Measurements from ENCODE around the gene SLFN12. TPM values are rescaled to one million over a fixed set of nuclear protein-coding genes. Genes with fewer than 3 reads are reported as not detected.
"Not testable (repeated sequence)": the region's sequence is repeated elsewhere in the genome, so short reads cannot be mapped to it uniquely, and the experiment has no call there.

Gene SLFN12
- total and polyA plus RNA-seq, 3 experiments from 2014 or later, result 2.5 to 7.9 (median 7.4) TPM

DNA sequence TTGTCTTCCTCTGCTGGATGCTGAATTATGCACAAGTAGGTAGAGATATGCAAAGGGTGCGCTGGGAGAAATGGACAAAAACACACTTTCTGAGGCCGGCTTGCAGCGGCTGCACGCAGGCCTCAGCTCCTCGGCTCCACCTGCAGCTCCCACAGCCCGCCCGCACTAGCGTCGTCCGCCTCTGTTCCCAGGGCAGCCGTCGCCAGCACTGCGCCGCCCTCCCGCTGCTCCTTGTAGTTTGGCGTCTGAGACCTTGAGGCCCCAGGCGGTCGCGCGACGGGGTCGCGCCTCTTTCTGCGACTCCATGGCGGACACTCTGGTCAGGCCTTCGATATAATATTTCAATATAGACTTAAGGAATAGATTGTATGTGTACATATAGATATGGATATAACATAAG, 24.8 kb downstream of the SLFN12 start:
- CTCF ChIA-PET, result no interaction called here
- DNase-seq, result no peak
- Histone ChIP-seq H3K27ac (ENCODE audit: low read depth, low read length) (no peak overlapping the region), H3K9me3 (ENCODE audit: low read length) (no peaks in the 10 kb centered on the region), H3K36me3 (ENCODE audit: insufficient read depth, low read length) (no peaks in the 10 kb centered on the region), H3K27me3 (ENCODE audit: insufficient read depth, low read length, poor library complexity, severe bottlenecking) (no peaks in the 10 kb centered on the region), H3K4me3 (ENCODE audit: low read length) (no peak overlapping the region), H3K4me1 (ENCODE audit: insufficient read depth, low read length) (no peaks in the 10 kb centered on the region)
- peaks cover 0 to 1% of the 10 kb centered on the region in 2 donors for H3K27me3 Mint-ChIP-seq
- H3K9me3 Mint-ChIP-seq, result no peaks in the 10 kb centered on the region
- H3K36me3 Mint-ChIP-seq, result peaks cover 13 to 41% (median 14%) of the 10 kb centered on the region in 3 donors
- peak overlapping the region in 1 of 8 donors; percentile 43 for H3K27ac Mint-ChIP-seq
- H3K4me3 Mint-ChIP-seq, result no peak overlapping the region
- POLR2A ChIA-PET, result no interaction called here
- H3K4me1 Mint-ChIP-seq, result peaks cover 6 to 8% (median 8%) of the 10 kb centered on the region in 3 donors

DNA sequence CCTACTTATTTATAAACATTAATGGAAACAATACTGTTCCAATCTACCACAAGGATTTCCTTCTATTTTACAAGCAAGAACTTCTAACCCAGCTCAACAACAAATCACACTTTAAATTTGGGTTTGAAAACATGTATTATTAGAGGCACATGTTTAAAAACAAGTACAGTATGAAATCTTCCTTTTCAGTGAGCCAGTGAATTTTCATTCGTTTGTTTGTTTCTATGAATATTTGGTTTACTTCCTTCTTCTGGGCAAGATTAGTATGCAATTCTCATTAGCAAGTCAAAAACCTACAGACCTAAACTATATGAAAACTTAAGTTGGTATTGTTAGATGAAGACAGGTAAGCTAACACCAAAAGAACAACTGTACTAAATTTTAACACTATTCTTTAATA, 25.7 kb downstream of the SLFN12 start:
- H3K4me3 ChIP-seq (ENCODE audit: low read length), result no peak overlapping the region
- Mint-ChIP-seq H3K4me1 (peaks cover 6 to 8% (median 8%) of the 10 kb centered on the region in 3 donors), H3K9me3 (no peaks in the 10 kb centered on the region), H3K27me3 (peaks cover 0 to 3% of the 10 kb centered on the region in 2 donors), H3K36me3 (peaks cover 12 to 36% (median 13%) of the 10 kb centered on the region in 3 donors), H3K27ac (no peak overlapping the region), H3K4me3 (no peak overlapping the region)
- no peaks in the 10 kb centered on the region for H3K36me3 ChIP-seq (ENCODE audit: insufficient read depth, low read length)
- H3K4me1 ChIP-seq (ENCODE audit: insufficient read depth, low read length), result no peaks in the 10 kb centered on the region
- POLR2A ChIA-PET, result no interaction called here
- no peaks in the 10 kb centered on the region for H3K27me3 ChIP-seq (ENCODE audit: insufficient read depth, low read length, poor library complexity, severe bottlenecking)
- CTCF ChIA-PET, result no interaction called here
- no peaks in the 10 kb centered on the region for H3K9me3 ChIP-seq (ENCODE audit: low read length)
- no peak overlapping the region for H3K27ac ChIP-seq (ENCODE audit: low read depth, low read length)
- no peak for DNase-seq

DNA sequence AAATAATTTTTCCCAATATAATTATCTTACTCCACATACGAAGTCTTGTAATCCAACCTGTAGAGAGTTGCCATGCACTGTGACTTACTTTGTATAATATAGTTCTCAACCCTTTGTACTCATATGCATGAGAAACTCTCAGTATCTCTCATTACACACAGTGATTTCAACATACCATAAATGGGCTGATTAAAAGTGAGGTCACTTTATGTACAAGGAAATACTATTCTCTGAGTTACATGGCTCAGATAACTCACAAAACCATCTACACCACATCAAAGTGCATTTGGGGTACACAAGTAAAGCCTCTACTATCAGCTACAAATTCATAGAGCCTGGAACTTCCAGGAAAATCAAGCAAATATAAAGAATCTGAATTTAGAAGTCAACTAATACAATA, 27.9 kb downstream of the SLFN12 start:
- Mint-ChIP-seq H3K27me3 (peaks cover 0 to 1% of the 10 kb centered on the region in 2 donors), H3K4me3 (no peak overlapping the region), H3K27ac (no peak overlapping the region), H3K36me3 (peaks cover 5 to 16% (median 10%) of the 10 kb centered on the region in 3 donors), H3K9me3 (peaks cover 0 to 2% (median 0%) of the 10 kb centered on the region in 5 donors), H3K4me1 (peaks cover 6 to 8% (median 8%) of the 10 kb centered on the region in 3 donors)
- no peak overlapping the region for H3K4me3 ChIP-seq (ENCODE audit: low read length)
- H3K36me3 ChIP-seq (ENCODE audit: insufficient read depth, low read length), result no peaks in the 10 kb centered on the region
- H3K9me3 ChIP-seq (ENCODE audit: low read length), result no peaks in the 10 kb centered on the region
- ChIA-PET CTCF (no interaction called here), POLR2A (no interaction called here)
- no peak overlapping the region for H3K27ac ChIP-seq (ENCODE audit: low read depth, low read length)
- no peaks in the 10 kb centered on the region for H3K27me3 ChIP-seq (ENCODE audit: insufficient read depth, low read length, poor library complexity, severe bottlenecking)
- DNase-seq, result no peak
- H3K4me1 ChIP-seq (ENCODE audit: insufficient read depth, low read length), result no peaks in the 10 kb centered on the region

DNA sequence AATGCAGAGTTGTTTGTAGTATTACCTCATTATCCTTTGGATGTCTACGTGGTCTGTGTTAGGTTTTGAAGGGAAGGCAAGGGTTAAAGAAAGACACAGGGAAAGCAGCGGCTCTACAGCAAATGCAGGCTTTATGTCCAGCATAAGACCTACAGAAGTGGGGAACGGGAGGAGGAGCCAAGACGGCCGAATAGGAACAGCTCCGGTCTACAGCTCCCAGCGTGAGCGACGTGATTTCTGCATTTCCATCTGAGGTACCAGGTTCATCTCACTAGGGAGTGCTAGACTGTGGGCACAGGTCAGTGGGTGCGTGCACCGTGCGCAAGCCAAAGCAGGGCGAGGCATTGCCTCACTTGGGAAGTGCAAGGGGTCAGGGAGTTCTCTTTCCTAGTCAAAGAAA, 38.5 kb downstream of the SLFN12 start:
- H3K9me3 ChIP-seq (ENCODE audit: low read length); CTCF ChIA-PET; POLR2A ChIA-PET; H3K4me3 ChIP-seq (ENCODE audit: low read length); H3K36me3 ChIP-seq (ENCODE audit: insufficient read depth, low read length); DNase-seq; H3K27me3 ChIP-seq (ENCODE audit: insufficient read depth, low read length, poor library complexity, severe bottlenecking); H3K27me3 Mint-ChIP-seq; H3K4me3 Mint-ChIP-seq; H3K9me3 Mint-ChIP-seq; H3K27ac ChIP-seq (ENCODE audit: low read depth, low read length); H3K27ac Mint-ChIP-seq; H3K36me3 Mint-ChIP-seq; H3K4me1 Mint-ChIP-seq; H3K4me1 ChIP-seq (ENCODE audit: insufficient read depth, low read length): not testable (repeated sequence)

DNA sequence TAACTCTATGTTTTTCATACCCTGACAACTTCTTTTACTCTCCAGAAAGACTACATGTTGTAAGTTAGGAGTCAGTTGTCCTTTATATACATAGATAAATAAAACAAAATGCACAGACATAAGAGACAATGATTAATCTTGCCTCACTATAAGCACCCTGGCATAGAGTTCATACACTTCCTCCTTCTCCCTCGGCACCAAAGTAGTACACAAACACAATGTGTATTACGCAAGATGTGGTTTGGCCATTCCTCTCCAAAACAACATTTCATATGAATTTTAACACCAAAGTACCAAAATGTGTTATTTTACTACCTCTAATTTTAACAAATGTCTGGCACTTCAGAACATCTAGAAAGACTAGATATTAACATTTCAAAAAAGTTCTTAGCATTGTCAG, 41.6 kb downstream of the SLFN12 start:
- CTCF ChIA-PET, result no interaction called here
- H3K27me3 ChIP-seq (ENCODE audit: insufficient read depth, low read length, poor library complexity, severe bottlenecking), result no peaks in the 10 kb centered on the region
- H3K27ac ChIP-seq (ENCODE audit: low read depth, low read length), result no peak overlapping the region
- no peak for DNase-seq
- no peak overlapping the region for H3K4me3 ChIP-seq (ENCODE audit: low read length)
- peaks cover 0 to 13% (median 6%) of the 10 kb centered on the region in 3 donors for H3K36me3 Mint-ChIP-seq
- H3K27ac Mint-ChIP-seq, result no peak overlapping the region
- POLR2A ChIA-PET, result no interaction called here
- H3K4me1 ChIP-seq (ENCODE audit: insufficient read depth, low read length), result no peaks in the 10 kb centered on the region
- H3K9me3 ChIP-seq (ENCODE audit: low read length), result no peaks in the 10 kb centered on the region
- H3K4me3 Mint-ChIP-seq, result no peak overlapping the region
- no peaks in the 10 kb centered on the region for H3K36me3 ChIP-seq (ENCODE audit: insufficient read depth, low read length)
- peaks cover 4% of the 10 kb centered on the region in 2 donors for H3K27me3 Mint-ChIP-seq
- no peaks in the 10 kb centered on the region for H3K4me1 Mint-ChIP-seq
- peaks cover 0 to 3% (median 0%) of the 10 kb centered on the region in 5 donors for H3K9me3 Mint-ChIP-seq

DNA sequence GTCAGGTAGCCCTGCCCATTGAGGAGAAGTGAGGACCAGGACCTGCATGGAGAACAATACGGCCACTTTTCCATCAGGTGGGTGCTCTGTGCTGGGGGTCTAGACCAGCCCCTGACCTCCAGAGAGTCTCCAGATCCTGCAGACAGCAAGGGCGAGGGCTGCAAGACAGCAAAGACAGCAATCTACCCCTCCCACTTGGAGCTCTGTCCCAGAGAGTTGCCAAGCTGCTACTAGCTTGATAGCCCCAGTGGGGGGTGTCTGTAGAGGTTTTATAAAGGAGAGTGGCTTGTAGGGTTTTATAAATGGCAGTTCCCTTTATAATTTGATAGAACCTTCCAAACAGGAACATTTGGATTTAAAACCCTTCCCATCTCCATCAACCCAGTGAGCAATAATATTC, 42.1 kb downstream of the SLFN12 start:
- no peak for DNase-seq
- H3K27me3 ChIP-seq (ENCODE audit: insufficient read depth, low read length, poor library complexity, severe bottlenecking), result no peaks in the 10 kb centered on the region
- H3K36me3 Mint-ChIP-seq, result peaks cover 0 to 15% (median 6%) of the 10 kb centered on the region in 3 donors
- no peak overlapping the region for H3K4me3 Mint-ChIP-seq
- H3K4me1 Mint-ChIP-seq, result no peaks in the 10 kb centered on the region
- H3K27ac Mint-ChIP-seq, result no peak overlapping the region
- H3K4me3 ChIP-seq (ENCODE audit: low read length), result no peak overlapping the region
- H3K9me3 ChIP-seq (ENCODE audit: low read length), result no peaks in the 10 kb centered on the region
- H3K4me1 ChIP-seq (ENCODE audit: insufficient read depth, low read length), result no peaks in the 10 kb centered on the region
- no peaks in the 10 kb centered on the region for H3K36me3 ChIP-seq (ENCODE audit: insufficient read depth, low read length)
- no peak overlapping the region for H3K27ac ChIP-seq (ENCODE audit: low read depth, low read length)
- peaks cover 4% of the 10 kb centered on the region in 2 donors for H3K27me3 Mint-ChIP-seq
- peaks cover 0 to 3% (median 0%) of the 10 kb centered on the region in 5 donors for H3K9me3 Mint-ChIP-seq
- CTCF ChIA-PET, result no interaction called here
- POLR2A ChIA-PET, result no interaction called here

DNA sequence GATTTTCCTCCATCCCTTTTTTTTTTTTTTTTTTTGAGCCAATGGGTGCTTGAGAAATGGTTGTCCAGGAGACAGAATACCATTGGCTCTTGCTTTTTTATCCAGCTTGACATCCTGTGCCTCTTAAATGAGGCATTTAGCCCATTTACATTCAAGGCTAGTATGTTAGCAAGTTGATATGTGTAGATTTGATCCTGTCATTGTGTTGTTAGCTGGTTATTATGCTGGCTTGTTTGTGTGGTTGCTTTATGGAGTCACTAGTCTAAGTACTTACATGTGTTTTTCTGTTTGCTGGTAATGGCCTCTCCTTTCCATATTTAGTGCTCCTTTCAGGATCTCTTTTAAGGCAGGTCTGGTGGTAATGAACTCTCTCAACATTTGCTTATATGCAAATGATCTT, 44.8 kb downstream of the SLFN12 start:
- Mint-ChIP-seq H3K27me3 (peaks cover 0 to 4% of the 10 kb centered on the region in 2 donors), H3K36me3 (peaks cover 0 to 15% (median 4%) of the 10 kb centered on the region in 3 donors), H3K9me3 (peaks cover 0 to 3% (median 0%) of the 10 kb centered on the region in 5 donors), H3K27ac (no peak overlapping the region), H3K4me3 (no peak overlapping the region), H3K4me1 (no peaks in the 10 kb centered on the region)
- no peak for DNase-seq
- H3K9me3 ChIP-seq (ENCODE audit: low read length), result no peaks in the 10 kb centered on the region
- H3K27me3 ChIP-seq (ENCODE audit: insufficient read depth, low read length, poor library complexity, severe bottlenecking), result no peaks in the 10 kb centered on the region
- POLR2A ChIA-PET, result no interaction called here
- H3K36me3 ChIP-seq (ENCODE audit: insufficient read depth, low read length), result no peaks in the 10 kb centered on the region
- CTCF ChIA-PET, result no interaction called here
- H3K4me3 ChIP-seq (ENCODE audit: low read length), result no peak overlapping the region
- no peak overlapping the region for H3K27ac ChIP-seq (ENCODE audit: low read depth, low read length)
- no peaks in the 10 kb centered on the region for H3K4me1 ChIP-seq (ENCODE audit: insufficient read depth, low read length)

DNA sequence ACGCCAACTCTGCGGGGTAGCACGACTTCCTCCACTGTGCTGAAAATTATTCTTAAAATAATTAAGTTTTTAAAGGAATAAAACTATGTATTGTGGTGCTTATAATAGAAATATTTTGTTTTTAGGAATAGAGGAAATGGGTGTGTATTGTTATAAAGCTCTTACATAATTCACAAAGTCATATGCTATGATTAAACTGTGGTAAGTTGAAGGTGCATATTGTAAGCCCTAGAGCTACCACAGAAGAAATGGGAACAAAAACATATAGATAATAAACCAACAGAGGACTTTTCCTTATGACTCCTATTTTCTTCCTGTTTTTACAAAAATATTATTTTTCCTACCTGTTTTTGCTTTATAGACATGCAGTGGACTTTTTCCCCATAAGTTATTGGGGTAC, 54.6 kb downstream of the SLFN12 start:
- no peaks in the 10 kb centered on the region for H3K4me1 ChIP-seq (ENCODE audit: insufficient read depth, low read length)
- POLR2A ChIA-PET, result no interaction called here

DNA sequence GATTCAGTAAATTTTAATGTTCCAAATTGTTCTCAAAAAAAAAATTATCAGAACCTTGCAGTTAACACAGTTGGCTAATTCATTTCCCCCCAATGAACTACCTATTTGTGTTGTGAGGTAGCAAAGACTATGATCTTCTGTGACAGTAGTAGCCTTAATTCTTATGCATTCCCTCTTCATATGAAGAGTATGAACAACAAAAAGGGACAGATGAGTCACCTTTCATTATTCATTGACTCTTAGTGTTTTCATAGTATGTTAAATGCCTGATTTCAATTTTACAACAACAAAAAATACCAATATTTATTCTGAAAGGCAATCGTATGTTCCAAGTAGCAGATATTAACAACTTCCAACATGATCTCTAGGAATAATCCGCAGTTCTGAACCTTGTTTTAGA, 55.2 kb downstream of the SLFN12 start:
- H3K27ac ChIP-seq (ENCODE audit: low read depth, low read length), result no peak overlapping the region
- no peak overlapping the region for H3K4me3 ChIP-seq (ENCODE audit: low read length)
- ChIA-PET POLR2A (no interaction called here), CTCF (no interaction called here)
- no peak for DNase-seq
- no peaks in the 10 kb centered on the region for H3K36me3 ChIP-seq (ENCODE audit: insufficient read depth, low read length)
- H3K4me1 Mint-ChIP-seq, result peaks cover 24 to 31% (median 29%) of the 10 kb centered on the region in 3 donors
- no peaks in the 10 kb centered on the region for H3K27me3 ChIP-seq (ENCODE audit: insufficient read depth, low read length, poor library complexity, severe bottlenecking)
- peaks cover 0 to 1% of the 10 kb centered on the region in 2 donors for H3K27me3 Mint-ChIP-seq
- H3K36me3 Mint-ChIP-seq, result peaks cover 0 to 17% (median 0%) of the 10 kb centered on the region in 3 donors
- no peaks in the 10 kb centered on the region for H3K4me1 ChIP-seq (ENCODE audit: insufficient read depth, low read length)
- peak overlapping the region in 1 of 7 donors; percentile 19 for H3K4me3 Mint-ChIP-seq
- no peaks in the 10 kb centered on the region for H3K9me3 ChIP-seq (ENCODE audit: low read length)
- no peaks in the 10 kb centered on the region for H3K9me3 Mint-ChIP-seq
- H3K27ac Mint-ChIP-seq, result peak overlapping the region in 2 of 8 donors; percentile 11 to 13

More for the DNA sequence above, 54.6 kb downstream of the SLFN12 start:
- H3K36me3 ChIP-seq (ENCODE audit: insufficient read depth, low read length), result no peaks in the 10 kb centered on the region
- H3K9me3 ChIP-seq (ENCODE audit: low read length), result no peaks in the 10 kb centered on the region
- H3K27me3 ChIP-seq (ENCODE audit: insufficient read depth, low read length, poor library complexity, severe bottlenecking), result no peaks in the 10 kb centered on the region
- Mint-ChIP-seq H3K36me3 (peaks cover 0 to 17% (median 0%) of the 10 kb centered on the region in 3 donors), H3K27me3 (peaks cover 0 to 1% of the 10 kb centered on the region in 2 donors), H3K27ac (no peak overlapping the region), H3K4me1 (peaks cover 19 to 27% (median 25%) of the 10 kb centered on the region in 3 donors), H3K9me3 (no peaks in the 10 kb centered on the region), H3K4me3 (peak overlapping the region in 2 of 7 donors; percentile 26 to 43)
- H3K27ac ChIP-seq (ENCODE audit: low read depth, low read length), result no peak overlapping the region
- H3K4me3 ChIP-seq (ENCODE audit: low read length), result no peak overlapping the region
- CTCF ChIA-PET, result no interaction called here
- DNase-seq, result no peak

All from CD8-positive, alpha-beta memory T cell (primary cell).